ENCODE results near the gene PACS2.

Gene PACS2

DNA sequence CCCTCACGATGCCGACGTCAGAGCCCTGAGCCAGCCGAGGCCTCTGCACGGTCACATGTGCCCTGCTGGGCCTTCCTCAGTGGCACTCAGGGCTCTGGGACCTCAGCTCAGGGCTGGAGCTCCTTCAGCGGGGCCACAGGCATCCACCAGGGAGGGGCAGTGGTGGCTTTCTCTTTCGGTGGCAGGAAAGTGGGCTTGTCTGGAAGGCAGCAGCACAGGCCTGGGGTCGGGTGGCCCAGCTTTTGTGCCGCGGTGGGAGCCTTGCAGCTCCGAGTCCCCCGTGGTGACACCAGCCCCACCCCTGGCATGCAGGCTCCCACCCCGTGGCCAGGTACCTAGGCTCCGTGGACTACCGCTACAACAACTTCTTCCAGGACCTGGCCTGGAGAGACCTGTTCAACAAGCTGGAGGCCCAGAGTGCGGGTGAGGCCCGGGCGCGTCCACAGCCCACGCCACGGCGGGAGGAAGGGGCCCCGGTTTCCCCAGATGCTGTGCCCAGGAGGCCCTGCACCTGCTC, 69.6 kb downstream of the PACS2 start:
- TF ChIP-seq, protein P1, sequence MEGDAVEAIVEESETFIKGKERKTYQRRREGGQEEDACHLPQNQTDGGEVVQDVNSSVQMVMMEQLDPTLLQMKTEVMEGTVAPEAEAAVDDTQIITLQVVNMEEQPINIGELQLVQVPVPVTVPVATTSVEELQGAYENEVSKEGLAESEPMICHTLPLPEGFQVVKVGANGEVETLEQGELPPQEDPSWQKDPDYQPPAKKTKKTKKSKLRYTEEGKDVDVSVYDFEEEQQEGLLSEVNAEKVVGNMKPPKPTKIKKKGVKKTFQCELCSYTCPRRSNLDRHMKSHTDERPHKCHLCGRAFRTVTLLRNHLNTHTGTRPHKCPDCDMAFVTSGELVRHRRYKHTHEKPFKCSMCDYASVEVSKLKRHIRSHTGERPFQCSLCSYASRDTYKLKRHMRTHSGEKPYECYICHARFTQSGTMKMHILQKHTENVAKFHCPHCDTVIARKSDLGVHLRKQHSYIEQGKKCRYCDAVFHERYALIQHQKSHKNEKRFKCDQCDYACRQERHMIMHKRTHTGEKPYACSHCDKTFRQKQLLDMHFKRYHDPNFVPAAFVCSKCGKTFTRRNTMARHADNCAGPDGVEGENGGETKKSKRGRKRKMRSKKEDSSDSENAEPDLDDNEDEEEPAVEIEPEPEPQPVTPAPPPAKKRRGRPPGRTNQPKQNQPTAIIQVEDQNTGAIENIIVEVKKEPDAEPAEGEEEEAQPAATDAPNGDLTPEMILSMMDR (IDR thresholded peaks at IDR 0.05; ENCODE audit: extremely low read depth, missing control alignments) = no peak
- DNase-seq (ENCODE audit: low spot score) = no peak

DNA sequence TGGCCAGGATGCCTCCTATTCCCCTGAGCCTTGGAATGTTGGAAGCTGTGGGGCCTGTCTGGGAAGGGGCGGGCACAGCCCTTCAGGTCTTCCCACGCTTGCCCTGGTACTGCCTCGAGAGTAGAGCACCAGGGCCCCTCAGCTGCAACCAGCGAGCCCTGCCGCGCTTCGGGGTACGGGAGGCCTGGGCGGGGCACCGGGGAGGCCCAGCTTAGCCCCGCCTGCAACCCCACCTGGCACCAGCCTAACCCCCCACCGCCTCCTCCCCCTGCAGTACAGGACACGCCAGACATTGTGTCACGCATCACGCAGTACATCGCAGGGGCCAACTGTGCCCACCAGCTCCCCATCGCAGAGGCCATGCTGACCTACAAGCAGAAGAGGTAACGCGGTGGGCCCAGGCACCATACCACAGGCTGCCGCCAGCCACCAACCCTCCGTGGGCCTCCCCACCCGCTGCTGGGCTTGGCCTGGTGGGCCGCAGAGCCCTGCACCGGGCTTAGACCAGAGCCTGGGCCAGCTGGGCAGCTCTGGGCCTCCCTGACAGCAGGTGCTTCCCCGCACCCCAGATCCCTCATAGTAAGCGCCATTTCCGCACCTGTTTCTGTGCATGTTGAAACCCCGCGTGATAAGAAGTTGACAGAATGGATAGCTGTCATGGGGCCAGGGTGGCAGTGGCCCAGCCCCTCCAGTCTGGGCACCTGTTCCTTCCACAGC, 70.2 kb downstream of the PACS2 start:
- TF ChIP-seq, protein P1 (IDR thresholded peaks at IDR 0.05; ENCODE audit: extremely low read depth, missing control alignments) = no peak
- no peak for DNase-seq (ENCODE audit: low spot score)

DNA sequence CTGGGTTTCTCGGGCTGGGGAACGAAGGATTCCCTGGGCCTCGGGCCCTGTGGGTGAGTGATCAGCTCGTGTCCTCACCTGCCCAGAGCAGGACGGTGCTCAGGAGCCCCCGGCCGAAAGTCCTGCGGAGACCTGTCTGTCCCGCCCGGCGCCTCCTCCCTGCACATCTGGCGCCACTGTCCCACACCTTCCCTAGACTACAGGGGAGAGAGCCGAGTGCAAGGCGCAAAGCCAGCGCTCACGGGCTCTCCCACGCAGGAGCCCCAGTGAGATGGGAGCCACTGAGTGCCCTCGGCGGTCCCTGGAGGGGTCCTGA, 70.7 kb downstream of the PACS2 start:
- DNase-seq (ENCODE audit: low spot score) = no peak
- TF ChIP-seq, protein P1 (IDR thresholded peaks at IDR 0.05; ENCODE audit: extremely low read depth, missing control alignments) = no peak

DNA sequence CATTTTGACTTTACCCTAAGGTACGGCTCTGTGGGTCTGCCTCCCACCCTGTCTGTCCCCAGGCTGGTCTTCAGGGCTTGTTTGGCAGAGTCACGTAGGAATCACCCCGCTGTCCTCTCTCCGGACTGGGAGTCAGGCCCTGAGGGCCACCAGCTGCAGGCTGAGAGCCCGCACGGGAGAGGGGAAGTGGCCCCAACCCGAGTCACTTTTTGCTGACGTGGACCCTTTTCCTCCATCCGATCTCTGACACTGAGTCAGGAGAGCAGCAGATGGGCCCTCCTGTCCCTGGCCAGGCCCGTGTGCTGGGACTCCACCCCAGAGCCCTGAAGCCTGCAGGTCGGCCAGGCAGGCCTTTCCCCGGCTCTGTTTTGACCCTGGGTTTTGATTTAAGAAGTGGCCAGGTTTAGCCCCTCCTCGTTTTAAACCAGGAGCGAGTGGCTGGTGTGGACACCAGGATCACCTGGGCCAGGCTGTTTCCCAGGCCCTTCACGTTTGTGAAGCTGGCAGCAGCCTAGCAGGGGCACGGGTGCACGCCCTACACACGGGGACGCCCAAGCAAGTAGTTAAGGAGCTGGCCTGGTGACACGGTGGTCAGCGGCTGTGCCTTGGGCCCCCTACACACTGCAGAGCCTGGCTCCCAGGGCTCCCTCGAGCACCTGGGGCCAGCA, 71.3 kb downstream of the PACS2 start:
- DNase-seq (ENCODE audit: low spot score) = no peak
- TF ChIP-seq, protein P1 (IDR thresholded peaks at IDR 0.05; ENCODE audit: extremely low read depth, missing control alignments) = no peak

DNA sequence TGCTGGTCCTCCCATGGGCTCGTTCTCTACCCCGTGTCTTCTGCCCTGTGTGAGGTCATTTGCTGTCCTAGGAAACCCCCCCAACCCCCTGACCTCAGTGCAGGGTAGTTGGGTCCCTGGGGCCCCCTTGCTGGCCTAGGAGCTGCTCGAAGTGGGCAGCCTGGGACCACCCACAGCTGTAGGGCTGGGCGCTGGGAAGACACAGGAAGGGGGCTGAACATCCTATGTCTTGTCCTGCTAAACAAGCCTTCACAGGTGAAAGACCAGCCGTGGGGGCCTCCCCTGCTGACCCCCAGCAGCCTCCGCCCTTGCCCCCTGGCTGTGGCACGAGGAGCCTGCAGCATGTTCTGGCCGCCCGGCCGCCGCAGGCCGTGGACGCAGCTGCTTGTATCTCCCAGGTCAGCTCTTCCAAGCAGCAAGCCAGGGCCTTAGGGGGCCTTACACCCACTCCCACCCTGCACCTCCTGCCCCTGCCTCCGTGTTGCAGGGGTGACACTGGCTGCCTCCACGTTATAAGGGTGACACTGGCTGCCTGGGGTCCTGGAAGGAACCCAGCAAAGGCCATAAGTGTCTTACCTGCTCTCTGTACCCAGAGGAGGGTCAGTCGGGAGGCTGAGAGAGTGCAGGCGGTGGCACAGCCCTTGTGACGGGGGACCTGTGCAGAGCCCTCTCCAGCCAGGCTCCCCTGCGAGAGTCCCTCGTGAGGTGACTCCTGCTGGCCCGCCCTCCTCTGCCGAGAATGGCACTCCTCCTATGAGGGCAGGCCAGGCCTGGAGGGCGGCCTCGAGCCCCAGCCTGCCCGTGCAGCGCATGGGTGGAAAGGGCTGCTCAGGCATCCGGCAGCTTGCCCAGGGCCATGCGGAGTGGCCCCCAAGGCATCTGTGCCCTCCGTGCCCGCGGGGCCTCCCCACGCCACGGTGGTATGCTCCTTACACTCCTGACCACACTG, 72.3 kb downstream of the PACS2 start:
- TF ChIP-seq, protein P1 (IDR thresholded peaks at IDR 0.05; ENCODE audit: extremely low read depth, missing control alignments) = no peak
- no peak for DNase-seq (ENCODE audit: low spot score)

DNA sequence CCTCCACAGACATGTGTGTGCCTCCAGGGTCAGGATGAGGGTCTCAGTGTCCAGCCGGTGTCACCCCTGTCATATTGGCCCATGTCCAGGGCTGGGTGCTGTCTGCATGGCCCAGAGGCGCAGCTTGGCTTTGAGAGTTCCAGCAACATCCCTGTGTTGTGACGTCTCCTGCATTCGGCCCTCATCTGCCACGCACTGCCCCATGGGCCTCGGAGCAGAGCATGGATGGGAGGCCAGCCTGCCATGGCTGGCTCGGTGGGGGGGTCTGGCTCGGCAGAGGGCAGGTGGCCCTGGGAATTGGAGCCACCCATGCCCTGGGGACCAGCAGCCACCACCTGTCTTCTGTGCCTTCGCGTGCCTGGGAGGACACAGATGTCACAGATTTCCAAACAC, 73.0 kb downstream of the PACS2 start:
- TF ChIP-seq, protein P1 (IDR thresholded peaks at IDR 0.05; ENCODE audit: extremely low read depth, missing control alignments) = no peak

More for the DNA sequence above, 73.0 kb downstream of the PACS2 start:
- DNase-seq (ENCODE audit: low spot score) = no peak
